Adrenal gland (tissue), 12 donors: Measurements from ENCODE around the gene ADARB2. TPM values are rescaled to one million over a fixed set of nuclear protein-coding genes. Genes with fewer than 3 reads are reported as not detected.
"Not testable (repeated sequence)": the region's sequence is repeated elsewhere in the genome, so short reads cannot be mapped to it uniquely, and the experiment has no call there.

Experiments
- DNase-seq, 7 donors: peaks; one replicate each; pipeline ENCODE4 v3.0.0-alpha.2; 2019 to 2020
- H3K27ac ChIP-seq, 5 donors: fragments of 200-600 bp; sonication (generic) in 4 of 5; 1 replicate in 3 of 5; 2 replicates in 2 of 5; pipeline versions ENCODE4 v1.5.1 to v1.8.0; 2016 to 2020; ENCODE audit warnings: mild to moderate bottlenecking in 1 of 5
- H3K27me3 ChIP-seq: fragments of 200-600 bp; 2 replicates; pipeline ENCODE4 v1.8.0; 2021
- H3K36me3 ChIP-seq, 2 donors: fragments of 200-600 bp; replicated peaks in 1 of 2; 1 replicate in 1 of 2; 2 replicates in 1 of 2; pipeline versions ENCODE4 v1.5.1 to v1.8.0; 2018 to 2022
- H3K4me1 ChIP-seq, 2 donors: fragments of 200-600 bp; replicated peaks in 1 of 2; 1 replicate in 1 of 2; 2 replicates in 1 of 2; pipeline versions ENCODE4 v1.5.1 to v1.8.0; 2018 to 2021
- H3K4me3 ChIP-seq, 4 donors: fragments of 200-600 bp; sonication (generic) in 3 of 4; one replicate each; pipeline ENCODE4 v1.5.1; 2016 to 2018
- H3K9me3 ChIP-seq, 3 donors: fragments of 200-600 bp; sonication (generic) in 1 of 3; replicated peaks in 1 of 3; 1 replicate in 2 of 3; 2 replicates in 1 of 3; pipeline versions ENCODE4 v1.5.1 to v1.8.0; 2016 to 2021
- POLR2A ChIP-seq, 2 donors: fragments of 450-650 bp; IDR thresholded peaks; one replicate each; pipeline ENCODE4 v1.6.1; 2017; ENCODE audit warnings: antibody characterized with exemption in 2 of 2, mild to moderate bottlenecking in 2 of 2, moderate library complexity in 1 of 2
- WGBS, 4 donors: extraction: QIAGEN DNeasy Blood & Tissue Kit in 2 of 4; methylation state at CpG; one replicate each; pipeline versions ENCODE4 v1.1.5 to v1.1.7; 2013 to 2017; 5-methylcytosine and 5-hydroxymethylcytosine counted together
- intact Hi-C, 2 donors: fragments of 100-400 bp; cut with DNase I; formaldehyde crosslinking; loops; one replicate each; pipeline versions ENCODE4 v1.14.1 to v1.15.0; 2022 to 2023
- polyA plus RNA-seq, 3 donors: library from polyadenylated mRNA; stranded (reverse); fragments of 200-250 nt in 2 of 3; fragments of 350-450 nt in 1 of 3; fragmentation: Illumina TruSeq in 1 of 3; extraction: RNeasy Lipid Tissue Mini Kit (QIAGEN cat#74804) in 1 of 3; gene quantifications; one replicate each; pipeline ENCODE4 v1.2.3, GENCODE V29; 2013 to 2014
- total RNA-seq, 9 donors: library from RNA; depleted of rRNA in 4 of 9; stranded (reverse); fragments of >200 nt in 4 of 9; fragments of 120-200 nt in 1 of 9; fragmentation: NEBNext Ultra II Directional in 1 of 9; extraction: Animal tissue kit (Norgen Biotek cat#: 25700) in 1 of 9; gene quantifications; one replicate each; pipeline versions ENCODE4 v1.1.0 to v1.2.4, GENCODE V29; 2013 to 2023
- TF ChIP-seq, protein P1 (sequence below), 6 experiments: fragments of 450-650 bp in 4 of 6; fragments of 200-600 bp in 2 of 6; sonication (generic) in 1 of 6; IDR thresholded peaks; 1 replicate in 5 of 6; 2 replicates in 1 of 6; pipeline versions ENCODE4 v1.5.1 to v1.8.0; 2016 to 2021; ENCODE audit warnings: antibody characterized with exemption in 6 of 6, mild to moderate bottlenecking in 2 of 6, moderate library complexity in 1 of 6
- donor health status: healthy with polysubstance abuse.
- donor health status: Bipolar disorder and iron deficiency.
- donor health status: DM: yes; HTN: yes; CAD: no.
- donor health status: DM: no; HTN: no; CAD: no.
- donor health status: DM: no; HTN: no; CAD: no.
- donor health status: DM: yes; HTN: yes; CAD: no.

Gene ADARB2
- total and polyA plus RNA-seq, 12 donors, result 0.14 to 3.1 (median 0.91) TPM

DNA sequence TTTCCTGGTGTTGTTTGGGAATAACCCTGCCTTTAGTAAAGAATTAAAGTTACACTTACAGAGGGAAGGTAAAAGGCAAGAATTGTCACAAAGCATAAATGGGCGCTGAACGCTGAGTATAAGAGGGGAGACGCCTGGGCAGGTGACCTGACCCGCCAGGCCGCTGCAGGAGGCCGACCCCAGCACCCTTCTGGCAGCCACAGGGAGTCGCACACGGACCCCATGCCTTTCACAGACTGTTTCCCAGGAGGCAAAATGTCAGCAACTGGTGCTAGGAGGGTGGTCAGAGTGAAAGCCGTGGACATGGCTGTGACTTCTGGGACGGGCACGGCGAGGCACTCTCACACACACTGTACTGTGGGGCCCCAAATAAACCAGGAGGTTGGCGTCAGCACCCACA, 392.9 kb downstream of the ADARB2 start:
- TF ChIP-seq, protein P1, sequence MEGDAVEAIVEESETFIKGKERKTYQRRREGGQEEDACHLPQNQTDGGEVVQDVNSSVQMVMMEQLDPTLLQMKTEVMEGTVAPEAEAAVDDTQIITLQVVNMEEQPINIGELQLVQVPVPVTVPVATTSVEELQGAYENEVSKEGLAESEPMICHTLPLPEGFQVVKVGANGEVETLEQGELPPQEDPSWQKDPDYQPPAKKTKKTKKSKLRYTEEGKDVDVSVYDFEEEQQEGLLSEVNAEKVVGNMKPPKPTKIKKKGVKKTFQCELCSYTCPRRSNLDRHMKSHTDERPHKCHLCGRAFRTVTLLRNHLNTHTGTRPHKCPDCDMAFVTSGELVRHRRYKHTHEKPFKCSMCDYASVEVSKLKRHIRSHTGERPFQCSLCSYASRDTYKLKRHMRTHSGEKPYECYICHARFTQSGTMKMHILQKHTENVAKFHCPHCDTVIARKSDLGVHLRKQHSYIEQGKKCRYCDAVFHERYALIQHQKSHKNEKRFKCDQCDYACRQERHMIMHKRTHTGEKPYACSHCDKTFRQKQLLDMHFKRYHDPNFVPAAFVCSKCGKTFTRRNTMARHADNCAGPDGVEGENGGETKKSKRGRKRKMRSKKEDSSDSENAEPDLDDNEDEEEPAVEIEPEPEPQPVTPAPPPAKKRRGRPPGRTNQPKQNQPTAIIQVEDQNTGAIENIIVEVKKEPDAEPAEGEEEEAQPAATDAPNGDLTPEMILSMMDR (IDR thresholded peaks at IDR 0.05), result no peak
- no peak for TF ChIP-seq POLR2A (IDR thresholded peaks at IDR 0.05)
- WGBS, 4 donors, result 90 to 95% (median 93%) methylated on average over 13 of the region's 13 CpGs

DNA sequence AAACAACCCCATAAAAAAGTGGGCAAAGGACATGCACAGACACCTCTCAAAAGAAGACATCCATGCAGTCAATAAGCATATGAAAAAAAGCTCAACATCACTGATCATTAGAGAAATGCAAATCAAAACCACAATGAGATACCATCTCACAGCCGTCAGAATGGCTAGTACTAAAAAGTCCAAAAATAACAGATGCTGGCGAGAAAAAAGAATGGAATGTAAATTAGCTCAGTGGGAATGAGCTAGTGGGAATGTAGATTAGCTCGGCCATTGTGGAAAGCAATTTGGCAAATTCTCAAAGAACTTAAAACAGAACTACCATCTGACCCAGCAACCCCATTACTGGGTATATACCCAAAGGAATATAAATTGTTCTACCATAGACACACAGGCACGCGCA, 394.1 kb downstream of the ADARB2 start:
- Histone ChIP-seq H3K4me1 (no peaks in the 10 kb centered on the region), H3K27ac (no peak overlapping the region), H3K36me3 (no peaks in the 10 kb centered on the region), H3K4me3 (no peak overlapping the region), H3K27me3 (no peaks in the 10 kb centered on the region), H3K9me3 (no peaks in the 10 kb centered on the region)
- TF ChIP-seq POLR2A (IDR thresholded peaks at IDR 0.05), result no peak
- TF ChIP-seq, protein P1 (IDR thresholded peaks at IDR 0.05), result no peak
- intact Hi-C loops, result no loop called here
- DNase-seq, result no peak
- WGBS, 4 donors, result 70 to 74% (median 71%) methylated on average over 5 of the region's 5 CpGs

More for the DNA sequence above, 392.9 kb downstream of the ADARB2 start:
- Histone ChIP-seq H3K9me3 (no peaks in the 10 kb centered on the region), H3K27ac (no peak overlapping the region), H3K4me3 (no peak overlapping the region), H3K36me3 (no peaks in the 10 kb centered on the region), H3K4me1 (no peaks in the 10 kb centered on the region), H3K27me3 (no peaks in the 10 kb centered on the region)
- no peak for DNase-seq
- intact Hi-C loops, result no loop called here

DNA sequence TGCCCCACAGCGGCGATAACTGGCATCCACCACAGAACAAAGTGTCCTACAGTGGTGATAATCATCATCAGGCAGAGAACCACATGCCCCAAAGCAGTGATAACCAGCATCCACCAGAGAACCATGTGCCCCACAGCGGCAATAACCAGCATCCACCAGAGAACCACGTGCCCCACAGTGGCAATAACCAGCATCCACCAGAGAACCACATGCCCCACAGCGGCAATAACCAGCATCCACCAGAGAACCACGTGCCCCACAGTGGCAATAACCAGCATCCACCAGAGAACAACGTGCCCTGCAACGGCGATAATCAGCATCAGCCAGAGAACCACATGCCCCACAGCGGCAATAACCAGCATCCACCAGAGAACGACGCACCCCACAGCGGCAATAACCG, 396.3 kb downstream of the ADARB2 start:
- intact Hi-C loops, H3K36me3 ChIP-seq, H3K4me3 ChIP-seq, H3K27ac ChIP-seq, DNase-seq, H3K27me3 ChIP-seq, H3K4me1 ChIP-seq, H3K9me3 ChIP-seq: not testable (repeated sequence)
- WGBS, 4 donors, result 92 to 95% (median 94%) methylated on average over 4 to 14 of the region's 14 CpGs

DNA sequence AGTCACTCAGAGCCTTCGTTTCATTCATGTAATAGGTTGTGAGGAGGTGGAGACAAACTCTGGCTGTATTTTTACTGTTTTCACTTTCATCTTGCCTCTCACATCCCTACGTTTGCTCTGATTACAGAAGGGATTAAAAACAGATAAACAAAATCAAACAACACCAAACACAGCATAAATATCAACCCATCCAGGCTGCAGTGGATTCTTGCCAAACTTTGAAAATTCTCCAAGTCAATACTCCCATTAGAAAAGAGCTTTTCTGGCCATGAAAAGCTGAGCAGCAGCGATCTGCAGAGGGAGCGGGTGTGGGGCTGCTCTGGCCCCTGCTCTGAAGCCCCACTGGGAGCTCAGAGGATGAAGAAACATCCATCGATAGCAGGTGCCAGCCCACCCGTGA, 397.9 kb downstream of the ADARB2 start:
- intact Hi-C loops, result no loop called here
- no peaks in the 10 kb centered on the region for H3K36me3 ChIP-seq
- H3K27ac ChIP-seq, result no peak overlapping the region
- no peak for DNase-seq
- 57 to 64% (median 59%) methylated on average over 6 of the region's 6 CpGs for WGBS, 4 donors
- TF ChIP-seq, protein P1 (IDR thresholded peaks at IDR 0.05), result no peak
- TF ChIP-seq POLR2A (IDR thresholded peaks at IDR 0.05), result no peak
- no peaks in the 10 kb centered on the region for H3K4me1 ChIP-seq
- no peak overlapping the region for H3K4me3 ChIP-seq
- H3K27me3 ChIP-seq, result no peaks in the 10 kb centered on the region
- H3K9me3 ChIP-seq, result no peaks in the 10 kb centered on the region

DNA sequence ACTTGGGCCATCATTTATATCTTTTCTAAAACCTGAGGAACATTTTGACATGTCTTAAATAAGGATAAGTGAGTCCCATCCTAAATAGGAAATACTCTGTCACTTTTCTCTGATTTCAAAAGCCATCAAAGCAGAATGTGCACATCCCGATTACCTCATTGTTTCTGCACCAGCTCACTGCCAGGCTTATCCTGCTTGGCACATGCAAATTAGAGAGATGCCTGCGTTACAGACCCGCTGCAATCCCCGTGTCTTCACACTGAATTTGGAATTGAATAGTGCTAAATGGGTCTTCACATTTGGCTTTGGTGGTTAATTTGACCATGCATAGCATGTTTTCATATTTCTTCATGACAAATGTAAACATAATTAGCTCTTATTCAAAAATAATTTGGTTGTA, 401.7 kb downstream of the ADARB2 start:
- intact Hi-C loops, result no loop called here
- no peaks in the 10 kb centered on the region for H3K4me1 ChIP-seq
- WGBS, 4 donors, result 45 to 58% (median 51%) methylated on average over 4 of the region's 4 CpGs
- TF ChIP-seq POLR2A (IDR thresholded peaks at IDR 0.05), result no peak
- TF ChIP-seq, protein P1 (IDR thresholded peaks at IDR 0.05), result no peak
- no peak overlapping the region for H3K27ac ChIP-seq
- no peaks in the 10 kb centered on the region for H3K27me3 ChIP-seq
- no peaks in the 10 kb centered on the region for H3K9me3 ChIP-seq
- no peak for DNase-seq
- no peaks in the 10 kb centered on the region for H3K36me3 ChIP-seq
- no peak overlapping the region for H3K4me3 ChIP-seq
